Measurements from ENCODE around the gene FAM107B. TPM values are rescaled to one million over a fixed set of nuclear protein-coding genes. Genes with fewer than 3 reads are reported as not detected.
A peak's percentile ranks its signal among the peaks of the same experiment; 100 is the strongest.

The FAM107B gene
- total RNA-seq, 1 donor from 2014 or later, result 82.2 TPM

DNA sequence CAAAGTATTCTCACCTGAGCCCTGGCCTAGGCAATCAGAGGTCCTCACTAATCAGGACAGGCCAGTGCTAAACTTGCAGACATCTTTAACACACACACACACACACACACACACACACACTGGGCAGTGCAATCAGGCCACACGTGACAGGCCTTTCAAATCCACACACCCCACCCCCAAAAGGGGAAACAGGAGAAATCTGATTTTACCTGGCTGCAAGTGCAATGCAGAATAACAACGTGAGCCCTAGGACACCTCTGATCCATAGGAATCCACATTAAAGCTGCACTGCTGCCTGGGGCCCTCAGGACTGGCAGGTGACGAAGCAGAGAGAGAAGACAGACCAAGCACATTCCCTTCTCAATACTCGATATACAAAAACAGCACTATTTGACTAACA lies 218.9 kb downstream of the FAM107B start:
- Mint-ChIP-seq H3K4me1 (ENCODE audit: low read depth) (peaks cover 54% of the 10 kb centered on the region), H3K27me3 (no peaks in the 10 kb centered on the region), H3K9me3 (ENCODE audit: low read depth) (no peaks in the 10 kb centered on the region), H3K4me3 (ENCODE audit: low read depth) (peak overlapping the region; percentile 17), H3K27ac (peak overlapping the region; percentile 89), H3K36me3 (ENCODE audit: insufficient read depth) (peaks cover 5% of the 10 kb centered on the region)
- TF ChIP-seq CTCF (IDR thresholded peaks at IDR 0.05; ENCODE audit: unreplicated experiment), result no peak
- no peak for DNase-seq (ENCODE audit: low spot score, unreplicated experiment)

- H3K27me3 Mint-ChIP-seq, result no peaks in the 10 kb centered on the region
- DNase-seq (ENCODE audit: low spot score, unreplicated experiment), result no peak
- H3K4me3 Mint-ChIP-seq (ENCODE audit: low read depth), result no peak overlapping the region
- no peaks in the 10 kb centered on the region for H3K9me3 Mint-ChIP-seq (ENCODE audit: low read depth)
- peak overlapping the region; percentile 87 for H3K27ac Mint-ChIP-seq
- H3K4me1 Mint-ChIP-seq (ENCODE audit: low read depth), result peaks cover 58% of the 10 kb centered on the region
- TF ChIP-seq CTCF (IDR thresholded peaks at IDR 0.05; ENCODE audit: unreplicated experiment), result no peak
- H3K36me3 Mint-ChIP-seq (ENCODE audit: insufficient read depth), result peaks cover 6% of the 10 kb centered on the region
Observed at GRCh38 chr10:14554491-14555205, 220.0 kb downstream of the FAM107B start.

GRCh38 chr10:14554091-14554490 lies 220.6 kb downstream of the FAM107B start:
- H3K4me1 Mint-ChIP-seq (ENCODE audit: low read depth), result peaks cover 61% of the 10 kb centered on the region
- no peak for TF ChIP-seq CTCF (IDR thresholded peaks at IDR 0.05; ENCODE audit: unreplicated experiment)

DNA sequence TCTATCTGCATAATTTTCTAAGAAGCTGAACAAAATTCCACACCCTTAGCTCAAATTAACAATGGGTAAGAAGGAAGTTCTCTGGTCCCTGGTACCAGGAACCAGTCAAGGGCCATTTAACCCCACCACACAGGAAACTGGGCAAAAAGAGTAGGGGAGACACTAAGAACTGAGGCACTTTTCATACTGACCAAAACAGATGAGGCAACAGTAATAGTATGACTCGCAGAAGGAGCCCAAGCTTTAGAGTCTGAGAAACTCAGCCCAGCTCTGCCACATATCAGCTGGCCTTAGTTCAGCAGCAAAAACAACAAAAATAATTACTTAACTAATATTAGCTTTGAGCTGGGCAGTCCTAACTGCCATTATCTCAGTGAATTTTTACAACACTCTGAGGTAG lies 221.2 kb downstream of the FAM107B start:
- no peaks in the 10 kb centered on the region for H3K9me3 Mint-ChIP-seq (ENCODE audit: low read depth)
- H3K36me3 Mint-ChIP-seq (ENCODE audit: insufficient read depth), result peaks cover 6% of the 10 kb centered on the region
- no peak for DNase-seq (ENCODE audit: low spot score, unreplicated experiment)
- H3K27ac Mint-ChIP-seq, result peak overlapping the region; percentile 87
- H3K4me3 Mint-ChIP-seq (ENCODE audit: low read depth), result no peak overlapping the region
- no peaks in the 10 kb centered on the region for H3K27me3 Mint-ChIP-seq
- TF ChIP-seq CTCF (IDR thresholded peaks at IDR 0.05; ENCODE audit: unreplicated experiment), result no peak
- H3K4me1 Mint-ChIP-seq (ENCODE audit: low read depth), result peaks cover 60% of the 10 kb centered on the region

More at GRCh38 chr10:14554091-14554490, 220.6 kb downstream of the FAM107B start:
- Mint-ChIP-seq H3K36me3 (ENCODE audit: insufficient read depth) (peaks cover 6% of the 10 kb centered on the region), H3K9me3 (ENCODE audit: low read depth) (no peaks in the 10 kb centered on the region), H3K4me3 (ENCODE audit: low read depth) (no peak overlapping the region), H3K27ac (peak overlapping the region; percentile 87), H3K27me3 (no peaks in the 10 kb centered on the region)
- DNase-seq (ENCODE audit: low spot score, unreplicated experiment), result no peak

DNA sequence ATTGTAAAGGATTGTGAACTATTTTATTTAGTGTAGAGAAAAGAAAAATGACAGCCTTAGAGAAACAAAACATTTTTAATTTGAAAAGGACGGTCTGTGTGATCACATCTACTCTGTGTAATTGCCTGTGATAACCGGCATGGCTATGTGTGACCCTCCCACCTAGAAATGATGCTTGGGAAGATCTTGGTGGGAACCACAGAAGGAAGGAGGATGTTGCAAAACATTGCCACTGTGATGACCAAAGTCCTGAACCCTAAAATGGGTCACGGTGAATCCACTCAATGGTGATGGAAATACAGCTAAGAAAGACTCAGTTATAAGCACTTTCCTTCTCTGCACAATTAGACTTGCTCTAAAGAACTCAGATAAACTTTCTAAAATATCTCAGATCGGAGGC lies 222.7 kb downstream of the FAM107B start:
- DNase-seq (ENCODE audit: low spot score, unreplicated experiment), result no peak
- H3K4me3 Mint-ChIP-seq (ENCODE audit: low read depth), result no peak overlapping the region
- no peaks in the 10 kb centered on the region for H3K9me3 Mint-ChIP-seq (ENCODE audit: low read depth)
- H3K27ac Mint-ChIP-seq, result peak overlapping the region; percentile 1
- H3K36me3 Mint-ChIP-seq (ENCODE audit: insufficient read depth), result peaks cover 9% of the 10 kb centered on the region
- no peaks in the 10 kb centered on the region for H3K27me3 Mint-ChIP-seq
- TF ChIP-seq CTCF (IDR thresholded peaks at IDR 0.05; ENCODE audit: unreplicated experiment), result no peak
- H3K4me1 Mint-ChIP-seq (ENCODE audit: low read depth), result peaks cover 54% of the 10 kb centered on the region
